Measurements from ENCODE around the gene GADD45GIP1. TPM values are rescaled to one million over a fixed set of nuclear protein-coding genes. Genes with fewer than 3 reads are reported as not detected.
"Not testable (repeated sequence)": the region's sequence is repeated elsewhere in the genome, so short reads cannot be mapped to it uniquely, and the experiment has no call there.

Gene GADD45GIP1
- total RNA-seq, 1 experiment from 2014 or later, result 54.0 TPM

DNA sequence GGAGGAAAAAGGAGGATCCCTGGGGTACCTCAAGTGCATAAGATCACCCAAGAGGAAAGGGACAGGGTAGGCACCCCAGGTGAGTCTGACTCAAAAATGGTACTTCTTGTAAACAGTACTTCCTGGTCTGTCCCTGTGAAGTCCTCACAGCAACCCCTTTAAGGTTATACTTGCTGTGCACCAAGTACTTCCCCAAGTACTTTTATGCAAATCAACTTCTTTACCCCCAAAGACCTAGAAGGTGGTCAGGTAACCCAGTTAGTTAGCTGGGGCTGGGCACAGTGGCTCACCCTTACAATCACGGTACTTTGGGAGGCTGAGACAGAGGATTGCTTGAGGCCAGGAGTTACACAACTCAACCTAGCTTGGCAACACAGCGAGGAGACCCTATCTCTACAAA, 16.1 kb downstream of the GADD45GIP1 start:
- DNase-seq (ENCODE audit: low read depth), result no peak

GRCh38 chr19:12939975-12940423, 17.0 kb downstream of the GADD45GIP1 start:
- no peak for DNase-seq (ENCODE audit: low read depth)

- DNase-seq (ENCODE audit: low read depth), result peak; percentile 44
Observed at GRCh38 chr19:12938779-12939601, 18.0 kb downstream of the GADD45GIP1 start.

DNA sequence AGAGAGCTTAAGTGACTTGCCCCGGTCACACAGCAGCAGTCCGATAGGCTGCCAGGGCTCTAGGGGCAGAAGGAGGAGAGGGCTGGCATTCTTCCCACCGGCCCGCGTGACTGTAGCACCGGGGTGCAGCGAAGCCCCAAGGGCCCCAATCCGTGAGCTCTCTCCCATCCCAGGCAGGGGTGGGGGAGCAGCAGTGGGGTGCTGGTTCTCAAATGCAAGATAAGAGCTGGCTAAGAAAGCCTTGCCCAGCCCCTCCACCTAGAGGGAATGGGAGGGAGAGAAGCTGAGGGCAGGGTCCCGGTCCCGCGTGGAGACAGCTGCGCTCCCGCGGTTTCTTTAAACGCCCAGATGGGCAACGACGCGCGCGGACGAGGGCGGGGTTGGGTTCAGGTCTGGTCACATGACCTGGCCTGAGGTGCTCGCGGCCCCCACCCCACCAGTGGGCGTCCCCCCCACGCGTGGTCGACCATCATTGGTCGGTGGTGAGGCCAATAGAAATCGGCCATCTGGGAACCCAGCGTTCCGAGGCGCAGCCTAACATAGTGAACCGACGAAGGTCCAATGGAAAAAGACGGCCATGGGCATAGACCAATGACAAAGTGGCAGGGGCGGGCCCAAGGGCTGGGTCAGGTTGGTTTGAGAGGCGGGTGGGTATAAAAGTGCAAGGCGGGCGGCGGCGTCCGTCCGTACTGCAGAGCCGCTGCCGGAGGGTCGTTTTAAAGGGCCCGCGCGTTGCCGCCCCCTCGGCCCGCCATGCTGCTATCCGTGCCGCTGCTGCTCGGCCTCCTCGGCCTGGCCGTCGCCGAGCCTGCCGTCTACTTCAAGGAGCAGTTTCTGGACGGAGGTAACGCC, 18.9 kb downstream of the GADD45GIP1 start, which contains the start of gene CALR:
Gene CALR (plus strand): TSS at position 683 of the 852 bp plus-strand sequence. CDS start 71 bp downstream, at position 754.
- DNase-seq (ENCODE audit: low read depth), result peak; percentile 99

GRCh38 chr19:12937093-12937926, 19.7 kb downstream of the GADD45GIP1 start:
- peak; percentile 41 for DNase-seq (ENCODE audit: low read depth)

GRCh38 chr19:12936582-12936981, 20.4 kb downstream of the GADD45GIP1 start:
- no peak for DNase-seq (ENCODE audit: low read depth)

DNA sequence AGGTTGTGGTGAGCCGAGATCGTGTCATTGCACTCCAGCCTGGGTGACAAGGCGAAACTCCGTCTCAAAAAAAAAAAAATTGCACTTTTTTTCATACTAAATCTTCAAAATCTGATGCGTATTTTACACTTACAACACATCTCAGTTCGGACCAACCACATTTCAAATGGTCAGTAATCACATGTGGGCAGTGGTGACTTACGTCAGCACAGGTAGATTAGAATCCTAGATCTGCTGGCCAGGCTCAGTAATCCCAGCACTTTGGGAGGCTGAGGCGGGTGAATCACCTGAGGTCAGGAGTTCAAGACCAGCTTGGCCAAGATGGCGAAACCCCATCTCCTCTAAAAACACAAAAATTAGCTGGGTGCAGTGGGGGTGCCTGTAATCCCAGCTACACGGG, 22.0 kb downstream of the GADD45GIP1 start:
- DNase-seq (ENCODE audit: low read depth), result no peak

- peak; percentile 88 for DNase-seq (ENCODE audit: low read depth)
Observed at GRCh38 chr19:12933287-12934072, 23.5 kb downstream of the GADD45GIP1 start, which contains the start of gene FARSA. TSS of gene FARSA (minus strand) at chr19:12933711. CDS start at chr19:12933696, 15 bp downstream.

DNA sequence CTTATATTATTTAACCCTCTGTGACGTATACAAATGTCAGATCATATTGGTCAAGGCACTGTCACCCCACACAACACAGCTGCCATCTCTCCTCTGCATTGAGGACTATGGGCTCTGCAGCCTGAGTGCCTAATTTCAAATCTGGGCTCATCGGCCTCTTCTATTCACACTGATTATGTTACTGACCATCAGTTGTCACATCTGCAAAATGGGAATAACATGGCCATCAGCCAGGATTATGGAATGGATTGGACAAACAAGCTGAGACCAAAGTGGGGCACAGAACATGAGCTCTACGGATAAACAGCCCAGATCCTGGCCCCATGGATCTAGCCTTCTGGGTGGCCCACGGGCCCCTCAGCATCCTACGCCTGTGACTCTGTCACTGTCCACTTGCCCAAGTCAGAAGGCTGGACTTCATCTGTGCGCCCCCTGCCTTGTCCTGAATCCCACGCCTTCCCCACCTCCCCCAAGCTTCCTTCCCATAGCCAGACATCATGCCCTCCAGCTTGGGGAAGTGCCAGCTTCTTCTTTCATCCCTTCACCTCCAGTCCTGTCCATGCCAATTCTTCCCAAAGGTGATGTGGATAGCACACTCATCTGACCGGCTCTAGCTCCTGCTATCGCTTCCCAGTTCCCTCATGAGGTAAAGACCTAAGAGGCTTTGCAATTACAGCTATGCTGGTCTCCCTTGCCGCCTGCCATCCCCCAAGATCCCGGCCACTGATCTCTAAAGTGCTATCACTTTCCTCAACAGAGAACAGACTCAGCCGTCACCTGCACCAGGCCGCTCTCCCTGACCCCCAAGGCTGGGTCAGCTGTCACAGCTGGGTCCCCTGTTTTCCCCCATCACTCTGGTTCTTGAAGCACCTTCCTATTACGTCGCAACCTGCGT, 24.4 kb downstream of the GADD45GIP1 start:
- no peak for DNase-seq (ENCODE audit: low read depth)

GRCh38 chr19:12930002-12930645, 26.9 kb downstream of the GADD45GIP1 start:
- DNase-seq (ENCODE audit: low read depth), result no peak

- no peak for DNase-seq (ENCODE audit: low read depth)
Observed at GRCh38 chr19:12924621-12925310, 32.3 kb downstream of the GADD45GIP1 start.

DNA sequence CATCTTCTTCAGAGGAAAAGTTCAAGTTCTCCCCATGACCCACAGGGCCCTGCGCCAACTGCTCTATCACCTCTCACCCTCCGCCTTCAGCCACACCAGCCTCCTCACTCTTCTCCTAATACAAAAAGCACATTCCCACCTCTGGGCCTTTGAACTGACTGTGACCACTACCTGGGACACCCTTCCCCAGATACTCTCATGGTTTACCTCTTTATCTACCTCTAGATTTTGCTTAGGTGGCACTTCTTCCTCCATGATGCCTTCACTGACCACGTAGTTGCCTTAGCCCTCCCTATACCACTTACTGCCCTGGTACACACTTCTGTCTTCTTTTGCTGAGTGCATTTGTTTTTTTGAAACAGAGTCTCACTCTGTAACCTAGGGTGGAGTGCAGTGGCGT, 34.1 kb downstream of the GADD45GIP1 start:
- DNase-seq (ENCODE audit: low read depth), result no peak

DNA sequence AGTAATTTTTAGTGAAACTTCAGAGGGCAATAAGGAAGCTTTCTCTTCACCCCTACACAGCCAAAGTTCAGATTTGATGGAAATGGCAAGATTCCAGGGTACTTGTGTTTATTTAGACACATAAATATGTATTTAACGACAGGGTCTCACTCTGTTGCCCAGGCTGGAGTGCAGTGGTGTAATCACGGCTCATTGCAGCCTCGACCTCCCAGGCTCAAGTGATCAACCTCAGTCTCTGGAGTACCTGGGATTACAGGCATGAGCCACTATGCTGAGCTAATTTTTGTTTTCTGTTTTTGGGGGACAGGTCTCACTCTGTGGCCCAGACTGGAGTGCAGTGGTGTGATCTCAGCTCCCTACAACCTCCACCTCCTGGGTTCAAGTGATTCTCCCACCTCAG, 36.0 kb downstream of the GADD45GIP1 start:
- no peak for DNase-seq (ENCODE audit: low read depth)

DNA sequence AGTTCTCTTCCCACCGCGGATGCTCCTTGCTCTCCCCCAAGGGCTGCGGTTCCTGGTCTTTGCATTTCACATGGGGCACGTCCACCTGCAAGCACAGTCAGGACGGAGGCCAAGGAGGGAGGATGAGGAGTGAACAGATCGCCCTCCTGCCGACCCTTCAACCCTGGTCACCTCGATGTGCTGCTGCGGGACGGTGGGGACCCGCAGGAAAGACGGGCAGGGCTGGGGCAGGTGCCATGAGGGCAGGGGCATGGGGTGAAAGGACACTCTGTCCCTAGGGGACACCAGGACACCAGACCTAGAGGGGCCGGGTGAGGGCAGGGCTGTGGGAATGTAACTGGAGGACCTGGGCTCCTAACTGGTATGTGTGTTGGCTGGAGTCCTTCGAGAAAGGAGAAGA, 38.8 kb downstream of the GADD45GIP1 start:
- DNase-seq (ENCODE audit: low read depth), result no peak

- not testable (repeated sequence) for DNase-seq (ENCODE audit: low read depth)
Observed at GRCh38 chr19:12915860-12916259, 41.2 kb downstream of the GADD45GIP1 start.

DNA sequence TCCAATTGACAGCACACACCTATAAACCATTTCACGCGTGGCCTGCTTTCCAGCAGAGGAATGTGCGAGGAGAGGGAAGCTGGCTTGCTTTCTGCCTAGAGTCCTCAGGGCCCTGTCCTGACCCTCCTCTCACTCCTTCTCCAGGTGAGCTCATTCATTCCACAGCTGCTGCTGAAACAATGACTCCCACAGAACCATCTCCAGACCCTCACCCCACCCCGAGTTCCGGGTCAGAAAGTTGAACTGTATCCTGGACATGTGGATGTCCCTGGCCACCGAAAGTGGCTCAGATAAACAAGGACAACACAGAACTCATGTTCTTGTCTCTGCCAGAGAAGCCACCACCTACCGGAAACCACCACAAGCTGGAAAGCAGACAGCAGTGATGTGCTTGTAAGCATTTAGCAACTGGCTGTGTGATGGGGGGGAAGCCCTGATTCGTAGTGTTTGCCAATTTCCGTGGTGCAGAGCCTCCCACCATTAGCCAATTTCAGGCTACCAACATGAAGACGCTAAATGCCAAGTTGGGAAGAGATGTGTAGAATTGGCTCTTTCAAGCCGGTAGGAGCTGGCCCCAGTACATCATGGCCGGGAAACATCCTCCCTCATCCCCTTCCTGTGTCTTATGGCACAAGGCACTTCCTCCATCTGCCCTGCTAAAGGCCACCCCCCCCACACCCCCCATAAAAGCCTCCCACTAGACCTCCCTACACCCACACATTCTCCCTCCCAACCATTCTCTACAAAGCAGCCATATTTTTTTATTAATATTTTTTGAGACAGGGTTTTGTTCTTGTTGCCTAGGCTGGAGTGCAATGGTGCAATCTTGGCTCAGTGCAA, 43.0 kb downstream of the GADD45GIP1 start:
- DNase-seq (ENCODE audit: low read depth), result no peak

GRCh38 chr19:12913011-12913561, 43.9 kb downstream of the GADD45GIP1 start:
- DNase-seq (ENCODE audit: low read depth), result peak; percentile 64

Data from M059J (cell line).